Retinal pigment epithelial cell (primary cell): ENCODE data around the gene PTPN1.

Source experiments
- DNase-seq: peaks from one replicate; pipeline ENCODE4 v3.0.0-alpha.2; 2010; ENCODE audit warnings: low read depth
- H3K4me3 ChIP-seq: 2 replicates; pipeline ENCODE4 v1.5.1; 2011; ENCODE audit warnings: mild to moderate bottlenecking, low read length, control low read depth, moderate library complexity
- CTCF ChIP-seq: conservative IDR thresholded peaks from 2 replicates; pipeline ENCODE4 v1.5.1; 2011; ENCODE audit warnings: low read depth, low read length, control low read depth, inconsistent platforms

PTPN1 gene

GRCh38 chr20:50579511-50579910, 69.3 kb downstream of the PTPN1 start:
- no peak for DNase-seq
- TF ChIP-seq CTCF: no peak
- no peak overlapping the region for H3K4me3 ChIP-seq

- no peak for DNase-seq
- peak; percentile 73 for TF ChIP-seq CTCF
- no peak overlapping the region for H3K4me3 ChIP-seq
Observed at GRCh38 chr20:50580016-50580747, 70.0 kb downstream of the PTPN1 start.

- H3K4me3 ChIP-seq: no peak overlapping the region
- no peak for DNase-seq
- no peak for TF ChIP-seq CTCF
Observed at GRCh38 chr20:50580842-50581544, 70.8 kb downstream of the PTPN1 start.

- TF ChIP-seq CTCF: no peak
- no peak overlapping the region for H3K4me3 ChIP-seq
- no peak for DNase-seq
Observed at GRCh38 chr20:50582092-50582491, 71.9 kb downstream of the PTPN1 start.

GRCh38 chr20:50582591-50583234, 72.5 kb downstream of the PTPN1 start:
- TF ChIP-seq CTCF: no peak
- no peak overlapping the region for H3K4me3 ChIP-seq
- DNase-seq: no peak

GRCh38 chr20:50583442-50584150, 73.4 kb downstream of the PTPN1 start:
- TF ChIP-seq CTCF: no peak
- no peak for DNase-seq
- H3K4me3 ChIP-seq: no peak overlapping the region
